Measurements from ENCODE around the gene NEK4. TPM values are rescaled to one million over a fixed set of nuclear protein-coding genes. Genes with fewer than 3 reads are reported as not detected.

Gene NEK4
- total RNA-seq (2014; rRNA removed; shearing (Covaris generic)): 19.0 and 23.7 TPM in 2 replicates

DNA sequence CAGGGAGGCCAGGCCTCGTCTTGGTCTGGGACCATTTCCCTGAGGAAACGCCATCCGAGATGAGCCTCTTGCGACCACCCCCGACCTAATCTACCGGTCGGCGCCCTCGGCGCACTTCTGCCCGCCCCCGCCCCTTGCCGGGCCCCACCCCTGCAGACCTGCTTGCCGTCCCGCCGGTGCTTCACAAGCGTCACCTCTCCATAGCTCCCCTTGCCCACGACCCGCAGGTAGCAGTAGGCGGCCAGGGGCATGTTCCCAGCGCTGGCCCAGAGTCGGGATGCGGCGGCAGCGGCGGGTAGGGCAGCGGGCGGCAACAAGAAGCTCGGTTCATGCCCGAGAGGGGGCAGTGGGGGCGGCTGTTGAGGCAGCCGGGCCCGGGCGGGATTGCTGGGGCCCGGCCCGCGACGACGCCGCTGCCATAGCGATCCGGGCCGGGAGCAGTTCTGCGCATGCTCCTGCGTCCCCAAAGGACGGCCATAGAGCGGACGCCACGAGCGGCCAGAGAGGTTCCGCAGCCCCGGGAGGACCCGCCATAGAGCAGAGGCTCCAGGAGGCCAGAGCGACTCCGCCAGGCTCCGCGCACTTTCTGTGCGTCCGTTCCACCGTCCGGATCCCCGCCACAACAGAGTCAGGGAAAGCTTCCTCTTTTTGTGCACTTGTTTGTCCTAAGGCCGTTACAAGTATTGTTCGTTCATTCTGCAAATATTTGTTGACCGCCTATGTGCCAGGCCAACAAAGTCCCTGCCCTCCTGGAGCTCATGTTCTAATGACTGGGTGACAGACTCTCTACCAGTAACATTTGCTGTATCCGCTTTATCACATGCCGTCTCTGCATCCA, at the start of gene NEK4:
Gene NEK4, minus strand, starts transcription at position 445 of the 838 bp plus-strand sequence. Its CDS starts 194 bp downstream, at position 251.

DNA sequence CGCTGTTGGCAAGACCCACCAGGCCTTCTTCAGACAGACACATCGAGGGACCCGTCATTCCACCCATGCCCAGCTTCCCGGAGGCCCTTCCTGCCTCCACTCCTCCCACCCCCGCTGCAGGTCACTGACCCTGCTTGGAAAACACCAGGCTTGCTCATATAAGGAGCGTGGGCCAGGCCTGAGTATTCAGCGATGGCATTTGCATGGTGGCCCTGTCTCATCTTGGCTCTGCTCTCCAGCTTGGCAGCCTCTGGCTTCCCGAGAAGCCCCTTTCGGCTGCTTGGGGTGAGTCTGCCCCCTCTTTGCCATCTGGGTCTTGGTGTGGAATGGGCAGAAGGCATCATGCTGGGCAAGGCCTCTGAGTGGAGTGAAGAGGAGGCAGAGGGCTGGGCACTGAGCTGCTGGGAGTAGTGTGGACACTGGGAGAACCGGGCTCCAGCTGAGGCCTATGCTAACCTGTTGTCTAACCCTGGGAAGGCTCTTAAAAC, 23.9 kb upstream of the NEK4 start, which contains the start of gene ITIH3:
Gene ITIH3, plus strand, starts transcription at position 185 of the 488 bp plus-strand sequence. Its CDS starts 8 bp downstream, at position 193.

DNA sequence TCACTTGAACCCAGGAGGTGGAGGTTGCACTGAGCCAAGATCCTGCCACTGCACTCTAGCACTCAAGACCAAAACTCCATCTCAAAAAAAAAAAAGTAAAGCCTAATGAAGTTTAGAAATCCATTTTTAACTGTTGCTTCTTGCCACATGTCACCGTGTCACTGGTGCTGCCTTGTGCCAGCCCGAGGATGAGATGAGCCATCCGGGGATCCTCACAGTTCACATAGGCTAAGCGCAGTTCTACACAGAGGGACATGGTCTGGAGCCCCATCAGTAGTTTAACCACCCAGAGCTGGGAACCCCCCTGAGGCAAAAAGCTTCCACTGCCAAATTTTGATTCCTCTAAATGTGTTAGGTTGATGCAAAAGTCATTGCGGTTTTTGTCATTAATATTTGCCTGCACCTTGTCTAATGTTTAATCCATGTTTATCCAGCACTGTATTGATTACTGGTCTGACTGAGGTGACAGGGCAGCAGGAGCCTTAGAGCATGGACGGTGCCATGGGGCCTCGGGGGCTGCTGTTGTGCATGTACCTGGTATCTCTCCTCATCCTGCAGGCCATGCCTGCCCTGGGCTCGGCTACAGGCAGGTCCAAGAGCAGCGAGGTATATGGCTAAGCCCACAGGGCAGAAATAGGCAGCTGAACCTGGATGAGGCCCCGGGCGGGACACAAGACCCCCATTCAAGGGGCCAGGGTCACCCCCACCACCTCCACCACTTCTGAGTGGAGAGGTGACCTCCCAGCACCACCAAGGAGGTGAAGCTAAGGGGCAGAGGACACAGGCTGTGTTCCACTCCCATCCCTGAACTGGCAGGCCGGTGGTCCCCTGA, 6.6 kb upstream of the NEK4 start, which contains the start of gene ITIH1:
Gene ITIH1, plus strand, starts transcription at position 473 of the 832 bp plus-strand sequence. Its CDS starts 17 bp downstream, at position 490.

DNA sequence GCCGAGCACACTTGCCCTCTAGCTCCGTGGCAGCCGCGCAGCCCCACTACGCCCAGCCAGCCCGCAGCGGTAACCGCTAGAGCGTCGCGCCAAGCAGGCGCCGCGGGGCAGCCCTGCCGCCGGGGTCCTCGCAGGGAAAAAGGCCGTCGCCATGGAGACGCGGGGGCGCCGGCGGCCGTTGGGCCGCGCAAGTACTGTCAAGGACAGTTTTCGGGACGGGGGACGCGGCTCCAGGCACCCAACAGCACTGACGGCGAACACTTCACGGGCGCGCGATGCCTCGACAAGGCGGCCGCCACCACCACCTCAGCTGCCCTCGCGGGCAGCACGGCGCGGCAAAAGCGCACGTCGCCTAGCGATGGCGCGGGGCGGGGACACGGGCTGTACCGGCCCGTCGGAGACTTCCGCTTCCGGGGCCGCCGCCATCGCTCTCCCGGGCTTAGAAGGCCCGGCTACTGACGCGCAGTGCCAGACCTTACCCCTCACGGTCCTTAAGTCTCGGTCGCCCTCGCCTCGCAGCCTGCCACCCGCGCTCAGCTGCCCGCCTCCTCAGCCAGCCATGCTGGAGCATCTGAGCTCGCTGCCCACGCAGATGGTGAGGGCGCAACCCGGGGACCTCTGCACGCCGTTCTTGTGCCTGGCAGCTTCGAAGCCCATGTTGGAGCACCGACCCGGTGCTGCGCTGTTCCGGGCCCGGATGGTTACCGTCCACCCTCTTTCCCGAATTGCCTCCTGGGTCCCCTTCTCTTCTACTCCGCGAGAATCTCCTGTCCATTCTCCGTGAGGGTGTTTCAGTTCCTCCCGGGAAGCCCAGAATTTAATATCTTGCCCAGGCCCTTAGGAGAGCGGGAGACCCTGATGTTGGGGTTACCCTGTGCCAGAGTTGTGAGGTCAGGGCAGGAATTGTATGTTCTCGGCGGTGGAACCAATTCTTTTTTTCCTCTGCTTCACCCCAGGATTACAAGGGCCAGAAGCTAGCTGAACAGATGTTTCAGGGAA, 64.8 kb downstream of the NEK4 start, which contains the start of the genes GLT8D1 and SPCS1:
Gene GLT8D1, minus strand, starts transcription at position 104 of the 999 bp plus-strand sequence. CDS start 5,331 bp downstream, outside the sequence.
Gene SPCS1, plus strand, starts transcription at position 419 of the 999 bp plus-strand sequence. Its CDS starts 141 bp downstream, at position 560.

DNA sequence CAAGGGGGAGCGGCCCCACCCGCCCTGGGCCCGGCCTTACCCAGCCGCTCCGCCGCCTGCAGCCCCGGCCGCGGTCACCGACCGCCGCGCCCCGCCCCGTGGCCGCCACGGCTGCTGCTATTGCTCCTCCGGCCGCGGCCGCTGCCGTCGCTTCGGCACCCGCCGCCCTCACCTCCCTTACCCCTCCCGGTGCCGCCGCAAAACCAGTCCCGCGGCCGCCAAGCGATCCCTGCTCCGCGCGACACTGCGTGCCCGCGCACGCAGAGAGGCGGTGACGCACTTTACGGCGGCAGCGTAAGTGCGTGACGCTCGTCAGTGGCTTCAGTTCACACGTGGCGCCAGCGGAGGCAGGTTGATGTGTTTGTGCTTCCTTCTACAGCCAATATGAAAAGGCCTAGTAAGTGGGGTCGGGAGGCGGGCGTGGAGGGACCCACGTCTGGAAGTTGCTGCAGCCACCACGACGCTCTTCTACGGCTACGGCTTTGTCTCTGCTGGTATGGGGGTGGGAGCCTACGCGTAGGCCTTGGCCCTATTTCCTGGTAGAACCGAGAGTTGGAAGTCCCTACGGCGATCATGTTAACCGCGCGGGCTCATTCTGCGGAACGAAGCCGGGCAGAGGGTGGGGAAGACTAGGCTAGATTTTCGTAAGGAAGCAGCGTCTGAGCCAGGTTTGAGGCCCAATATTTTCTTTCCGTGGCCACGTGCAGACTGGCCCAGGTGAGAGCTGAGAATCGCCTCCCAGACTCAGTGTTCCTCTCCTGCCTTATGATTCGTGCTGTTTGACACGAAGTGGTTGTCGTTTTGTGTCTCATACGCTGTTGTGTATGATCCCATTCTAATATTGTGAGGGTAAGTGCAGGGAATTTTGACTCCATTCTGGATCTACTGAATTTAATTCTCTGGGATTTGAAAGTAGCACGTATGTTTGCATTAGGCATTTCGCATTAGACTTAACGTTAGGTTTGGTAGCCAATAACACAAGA, 84.7 kb downstream of the NEK4 start, which contains the start of the genes GNL3 and PBRM1:
Gene GNL3, plus strand, starts transcription at position 324 of the 983 bp plus-strand sequence. Its CDS starts 61 bp downstream, at position 385.
Gene PBRM1, minus strand, starts transcription at position 205 of the 983 bp plus-strand sequence.

Small RNA genes within 50 kb of the gene (small RNA-seq; reads per million reads assigned to genes)
- gene AC006254.2 (not detected), gene RF00569 (3,712 reads per million, percentile 99 among the genes with 10 or more reads in this experiment), gene RF01183 (not detected), gene SNORD19 (0.21 reads per million), gene SNORD19B (not detected), gene SNORD69 (1,656 reads per million, percentile 99 among the genes with 10 or more reads in this experiment)

Other genes with a start within 250 kb of the NEK4 start
- gene NT5DC2, start 237.1 kb downstream of the NEK4 start, total RNA-seq (2014; rRNA removed; shearing (Covaris generic)): 46.1 and 59.3 TPM in 2 replicates
- gene UQCC5, start 234.3 kb downstream of the NEK4 start, total RNA-seq (2014; rRNA removed; shearing (Covaris generic)): 27.8 and 29.5 TPM in 2 replicates
- gene PBRM1, start 85.0 kb downstream of the NEK4 start, total RNA-seq (2014; rRNA removed; shearing (Covaris generic)): 35.8 and 45.3 TPM in 2 replicates
- gene GNL3, start 84.9 kb downstream of the NEK4 start, total RNA-seq (2014; rRNA removed; shearing (Covaris generic)): 286 and 339 TPM in 2 replicates
- 68.8 and 79.7 TPM in 2 replicates for gene GLT8D1, start 65.1 kb downstream of the NEK4 start, total RNA-seq (2014; rRNA removed; shearing (Covaris generic))
- gene SPCS1, start 64.8 kb downstream of the NEK4 start, total RNA-seq (2014; rRNA removed; shearing (Covaris generic)): 121 and 129 TPM in 2 replicates
- not detected in 2 replicates for gene ITIH1, start 6.7 kb upstream of the NEK4 start, total RNA-seq (2014; rRNA removed; shearing (Covaris generic))
- gene ITIH3, start 23.9 kb upstream of the NEK4 start, total RNA-seq (2014; rRNA removed; shearing (Covaris generic)): 0.05 TPM in 1 of 2 replicates, not detected in the other
- gene ITIH4, start 59.7 kb upstream of the NEK4 start, total RNA-seq (2014; rRNA removed; shearing (Covaris generic)): 2.3 and 2.7 TPM in 2 replicates
- not detected in 2 replicates for gene MUSTN1, start 64.1 kb upstream of the NEK4 start, total RNA-seq (2014; rRNA removed; shearing (Covaris generic))
- 12.1 and 19.5 TPM in 2 replicates for gene STIMATE, start 126.6 kb upstream of the NEK4 start, total RNA-seq (2014; rRNA removed; shearing (Covaris generic))